ENCODE results near the gene P2RY1. TPM values are rescaled to one million over a fixed set of nuclear protein-coding genes. Genes with fewer than 3 reads are reported as not detected.

Gene P2RY1
- total RNA-seq, 1 donor from 2014 or later, result 0.67 TPM

- peaks cover 14% of the 10 kb centered on the region for H3K27me3 Mint-ChIP-seq (ENCODE audit: unreplicated experiment)
- no peak for TF ChIP-seq CTCF (IDR thresholded peaks at IDR 0.05)
- H3K4me1 Mint-ChIP-seq (ENCODE audit: unreplicated experiment), result no peaks in the 10 kb centered on the region
- no peaks in the 10 kb centered on the region for H3K36me3 Mint-ChIP-seq (ENCODE audit: unreplicated experiment)
- no peak for DNase-seq (ENCODE audit: extremely low spot score, unreplicated experiment)
- H3K9me3 Mint-ChIP-seq (ENCODE audit: unreplicated experiment), result no peaks in the 10 kb centered on the region
- no peak overlapping the region for H3K27ac Mint-ChIP-seq (ENCODE audit: unreplicated experiment)
- H3K4me3 Mint-ChIP-seq (ENCODE audit: unreplicated experiment), result no peak overlapping the region
Observed at GRCh38 chr3:152879790-152880174, 44.9 kb downstream of the P2RY1 start.

- Mint-ChIP-seq H3K4me3 (ENCODE audit: unreplicated experiment) (no peak overlapping the region), H3K36me3 (ENCODE audit: unreplicated experiment) (no peaks in the 10 kb centered on the region)
- no peak for TF ChIP-seq CTCF (IDR thresholded peaks at IDR 0.05)
Observed at GRCh38 chr3:152885076-152885475, 50.1 kb downstream of the P2RY1 start.

More at GRCh38 chr3:152885076-152885475, 50.1 kb downstream of the P2RY1 start:
- no peak for DNase-seq (ENCODE audit: extremely low spot score, unreplicated experiment)
- no peaks in the 10 kb centered on the region for H3K4me1 Mint-ChIP-seq (ENCODE audit: unreplicated experiment)
- H3K27ac Mint-ChIP-seq (ENCODE audit: unreplicated experiment), result no peak overlapping the region
- H3K27me3 Mint-ChIP-seq (ENCODE audit: unreplicated experiment), result peaks cover 12% of the 10 kb centered on the region
- H3K9me3 Mint-ChIP-seq (ENCODE audit: unreplicated experiment), result no peaks in the 10 kb centered on the region
